LNCaP clone FGC (cell line): ENCODE results near the gene HMG20A.

Source experiments
- DNase-seq: peaks from one replicate; pipeline ENCODE4 v3.0.0-alpha.2; 2011; ENCODE audit warnings: low read depth
- H3K4me3 ChIP-seq: 2 replicates; pipeline ENCODE4 v1.5.1; 2011; ENCODE audit warnings: mild to moderate bottlenecking, low read depth, low read length, control low read depth
- CTCF ChIP-seq: IDR thresholded peaks from 2 replicates; pipeline ENCODE4 v1.5.1; 2012; ENCODE audit warnings: mild to moderate bottlenecking; ENCODE audit not compliant: control insufficient read depth, insufficient read depth; ENCODE audit errors: extremely low read depth

HMG20A gene

GRCh38 chr15:77430213-77430612 lies 9.5 kb downstream of the HMG20A start:
- TF ChIP-seq CTCF, result no peak
- no peak overlapping the region for H3K4me3 ChIP-seq
- no peak for DNase-seq

DNA sequence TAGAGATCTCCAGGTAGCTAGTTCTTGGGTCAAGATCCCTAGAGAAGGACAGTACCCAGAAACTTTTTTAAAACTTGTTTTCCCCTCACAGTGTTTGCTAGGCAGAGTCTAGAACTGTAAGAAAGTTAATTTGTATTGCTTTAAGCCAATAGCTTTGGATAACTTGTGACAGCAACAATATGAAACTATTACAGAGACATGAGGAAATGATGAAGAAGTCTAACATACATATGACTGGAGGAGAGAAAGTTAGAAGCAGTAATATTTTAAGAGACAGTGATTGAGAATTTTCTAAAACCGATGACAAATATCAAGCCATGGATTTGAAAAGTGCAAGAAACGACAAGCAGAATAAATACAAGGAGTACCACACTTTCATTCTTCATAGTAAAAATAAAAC lies 10.0 kb downstream of the HMG20A start:
- DNase-seq, result no peak
- TF ChIP-seq CTCF, result no peak
- H3K4me3 ChIP-seq, result no peak overlapping the region

GRCh38 chr15:77436822-77437221 lies 16.1 kb downstream of the HMG20A start:
- H3K4me3 ChIP-seq, result no peak overlapping the region
- DNase-seq, result no peak
- TF ChIP-seq CTCF, result no peak

DNA sequence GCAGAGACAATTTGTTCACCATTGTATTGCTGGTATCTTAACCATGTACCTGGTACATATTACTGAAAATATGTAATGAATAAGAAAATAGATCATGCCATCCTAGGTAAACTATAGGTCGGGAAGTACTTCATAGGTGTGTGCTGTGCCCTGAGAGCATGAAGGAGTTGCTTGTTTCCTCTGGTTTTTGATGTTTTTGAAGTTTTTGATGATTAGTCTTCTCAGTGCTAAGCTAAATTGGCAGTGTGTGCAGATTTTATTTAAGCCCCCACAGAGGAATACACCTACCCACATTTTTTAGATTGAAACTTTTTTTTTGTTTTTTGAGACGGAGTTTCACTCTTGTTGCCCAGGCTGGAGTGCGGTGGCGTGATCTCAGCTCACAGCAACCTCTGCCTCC lies 16.6 kb downstream of the HMG20A start:
- TF ChIP-seq CTCF, result no peak
- H3K4me3 ChIP-seq, result no peak overlapping the region
- DNase-seq, result no peak

DNA sequence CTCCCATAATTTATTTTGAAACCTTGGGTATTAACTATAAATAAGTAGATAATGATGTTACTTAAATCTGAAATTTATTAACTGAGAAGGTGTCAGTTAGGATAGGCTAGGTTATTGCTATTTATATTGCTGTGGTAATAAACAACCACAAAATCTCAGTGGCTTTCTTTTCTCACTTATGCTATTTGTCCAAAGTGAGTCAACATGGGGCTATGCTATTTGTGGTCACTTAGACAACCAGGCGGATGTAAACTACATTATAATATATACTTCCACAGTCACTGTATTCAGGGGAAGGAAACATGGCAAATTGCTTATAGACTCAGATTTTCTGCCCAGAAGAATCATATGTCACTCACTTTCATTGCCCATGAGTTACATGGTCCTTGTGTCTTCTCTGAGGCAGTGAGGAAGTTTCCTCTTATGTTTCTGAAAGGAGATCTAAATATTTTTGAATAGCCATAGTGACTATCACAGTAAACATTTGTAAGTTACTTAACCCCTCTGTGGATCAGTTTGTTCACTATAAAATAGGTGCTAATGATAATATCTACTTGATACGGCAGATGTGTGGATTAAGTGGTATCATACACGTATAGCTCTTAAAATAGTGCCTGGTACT lies 19.8 kb downstream of the HMG20A start:
- TF ChIP-seq CTCF, result no peak
- no peak for DNase-seq
- no peak overlapping the region for H3K4me3 ChIP-seq

- no peak overlapping the region for H3K4me3 ChIP-seq
- DNase-seq, result peak; percentile 84
- no peak for TF ChIP-seq CTCF
Measured at GRCh38 chr15:77446840-77447390, 26.2 kb downstream of the HMG20A start.

DNA sequence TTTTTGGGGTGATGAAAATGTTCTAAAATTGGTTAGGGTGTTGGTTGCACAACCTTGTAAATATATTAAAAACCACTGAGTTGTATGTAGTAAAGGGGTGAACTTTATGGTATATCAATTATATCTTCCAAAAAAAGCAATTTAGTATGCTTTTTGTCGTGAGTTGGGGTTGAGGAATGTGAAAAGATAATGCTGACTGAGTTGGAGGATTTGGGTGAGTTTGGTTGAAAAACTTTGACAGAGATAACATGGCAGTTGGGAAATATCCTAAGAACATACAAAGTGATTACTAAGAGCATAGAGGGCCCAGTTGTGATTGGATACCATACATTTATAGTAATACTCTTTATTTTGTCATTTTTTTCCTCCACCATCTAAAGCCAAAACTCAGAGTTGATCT lies 33.6 kb downstream of the HMG20A start:
- H3K4me3 ChIP-seq, result no peak overlapping the region
- no peak for DNase-seq
- TF ChIP-seq CTCF, result no peak
